Activated naive CD4-positive, alpha-beta T cell treated with anti-CD3 and anti-CD28 coated beads, Interleukin-2, amount 50 U/mL, for 24 hours (primary cell): Measurements from ENCODE around the gene LIN28B.

Source experiments
- H3K27ac Mint-ChIP-seq: one replicate; pipeline ENCODE4 v1.8.0; 2021; ENCODE audit warnings: mild to moderate bottlenecking, mixed read lengths
- H3K27me3 Mint-ChIP-seq: one replicate; pipeline ENCODE4 v1.8.0; 2021; ENCODE audit warnings: mixed read lengths
- H3K36me3 Mint-ChIP-seq: one replicate; pipeline ENCODE4 v1.8.0; 2021; ENCODE audit warnings: mixed read lengths
- H3K4me1 Mint-ChIP-seq: one replicate; pipeline ENCODE4 v1.8.0; 2021; ENCODE audit warnings: mixed read lengths
- H3K4me3 Mint-ChIP-seq: one replicate; pipeline ENCODE4 v1.8.0; 2021; ENCODE audit warnings: mild to moderate bottlenecking, mixed read lengths
- H3K9me3 Mint-ChIP-seq: one replicate; pipeline ENCODE4 v1.8.0; 2021; ENCODE audit warnings: mixed read lengths

LIN28B gene

DNA sequence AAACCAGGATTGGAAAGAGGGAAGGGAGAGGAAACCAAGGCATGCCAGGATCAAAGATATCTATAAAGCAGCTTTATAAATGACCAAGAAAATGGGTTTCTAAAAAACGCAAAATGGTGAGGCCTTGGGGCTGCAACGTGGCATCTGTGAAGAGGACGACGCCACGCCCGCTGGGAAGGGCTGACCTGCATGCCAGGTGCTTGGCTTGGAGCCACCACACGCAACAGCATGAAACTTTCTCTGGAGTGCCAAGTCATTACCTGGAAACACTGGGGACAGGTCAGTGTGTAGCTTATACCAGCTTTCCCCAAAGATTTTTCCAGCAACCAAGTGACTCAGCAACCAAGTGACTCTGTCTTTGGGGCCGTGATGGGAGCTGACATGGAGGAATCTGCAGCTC, 140.4 kb downstream of the LIN28B start:
- Mint-ChIP-seq H3K4me1 (no peaks in the 10 kb centered on the region), H3K36me3 (no peaks in the 10 kb centered on the region), H3K9me3 (no peaks in the 10 kb centered on the region), H3K27me3 (no peaks in the 10 kb centered on the region), H3K27ac (no peak overlapping the region), H3K4me3 (no peak overlapping the region)

DNA sequence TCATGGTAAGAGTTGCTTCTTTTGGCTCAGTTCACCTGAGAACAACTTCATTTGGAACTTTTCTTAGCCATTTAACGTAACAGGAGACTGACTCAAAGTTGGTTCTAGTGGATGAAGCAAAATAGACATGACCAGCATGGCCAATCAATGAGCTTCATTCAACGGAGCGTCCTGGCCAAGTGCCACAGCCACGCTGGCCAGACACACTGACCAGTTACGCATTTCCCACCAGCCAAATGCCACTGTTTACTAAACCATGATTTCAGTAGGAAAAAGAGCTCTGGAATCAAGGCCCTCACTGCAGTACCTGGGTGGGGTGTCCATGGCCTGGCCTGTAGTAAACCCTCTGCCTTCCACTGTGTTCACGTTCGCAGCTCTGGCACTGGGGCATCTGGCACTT, 142.5 kb downstream of the LIN28B start:
- Mint-ChIP-seq H3K36me3 (no peaks in the 10 kb centered on the region), H3K27me3 (peaks cover 2% of the 10 kb centered on the region), H3K4me3 (no peak overlapping the region), H3K9me3 (no peaks in the 10 kb centered on the region), H3K27ac (no peak overlapping the region), H3K4me1 (no peaks in the 10 kb centered on the region)

- Mint-ChIP-seq H3K9me3 (no peaks in the 10 kb centered on the region), H3K27ac (no peak overlapping the region)
Measured at GRCh38 chr6:105102186-105102585, 145.3 kb downstream of the LIN28B start.

GRCh38 chr6:105105094-105105493, 148.2 kb downstream of the LIN28B start:
- H3K27me3 Mint-ChIP-seq, result peaks cover 15% of the 10 kb centered on the region
- H3K27ac Mint-ChIP-seq, result no peak overlapping the region
- H3K36me3 Mint-ChIP-seq, result no peaks in the 10 kb centered on the region
- H3K4me3 Mint-ChIP-seq, result no peak overlapping the region
- no peaks in the 10 kb centered on the region for H3K4me1 Mint-ChIP-seq
- no peaks in the 10 kb centered on the region for H3K9me3 Mint-ChIP-seq

More at GRCh38 chr6:105102186-105102585, 145.3 kb downstream of the LIN28B start:
- H3K36me3 Mint-ChIP-seq, result no peaks in the 10 kb centered on the region
- no peaks in the 10 kb centered on the region for H3K4me1 Mint-ChIP-seq
- H3K4me3 Mint-ChIP-seq, result no peak overlapping the region
- peaks cover 6% of the 10 kb centered on the region for H3K27me3 Mint-ChIP-seq

DNA sequence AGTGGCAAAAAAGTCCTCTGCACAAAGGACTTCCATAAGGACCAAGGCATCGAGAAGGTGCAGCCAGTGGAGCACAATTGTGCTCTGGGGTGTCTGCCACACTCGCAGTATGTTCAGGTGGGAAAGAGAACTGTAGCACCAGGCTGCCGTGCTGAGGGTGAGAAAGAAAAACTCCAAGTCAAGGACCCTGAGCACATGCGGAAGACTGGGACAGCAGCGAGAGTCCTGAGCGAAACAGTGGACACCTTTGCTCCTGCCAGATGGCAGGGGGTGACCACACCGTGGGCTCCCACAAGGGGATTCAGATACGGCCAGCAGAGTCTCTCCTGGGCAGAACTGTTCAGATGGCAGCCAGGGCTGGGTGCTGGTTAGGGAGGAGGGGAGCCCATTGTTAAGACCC, 149.4 kb downstream of the LIN28B start:
- H3K4me3 Mint-ChIP-seq, result no peak overlapping the region
- no peaks in the 10 kb centered on the region for H3K9me3 Mint-ChIP-seq
- H3K36me3 Mint-ChIP-seq, result no peaks in the 10 kb centered on the region
- no peak overlapping the region for H3K27ac Mint-ChIP-seq
- H3K27me3 Mint-ChIP-seq, result peaks cover 15% of the 10 kb centered on the region
- no peaks in the 10 kb centered on the region for H3K4me1 Mint-ChIP-seq

- peaks cover 15% of the 10 kb centered on the region for H3K27me3 Mint-ChIP-seq
- no peaks in the 10 kb centered on the region for H3K36me3 Mint-ChIP-seq
- H3K4me1 Mint-ChIP-seq, result no peaks in the 10 kb centered on the region
- no peaks in the 10 kb centered on the region for H3K9me3 Mint-ChIP-seq
- no peak overlapping the region for H3K27ac Mint-ChIP-seq
- no peak overlapping the region for H3K4me3 Mint-ChIP-seq
Measured at GRCh38 chr6:105107207-105107606, 150.3 kb downstream of the LIN28B start.

DNA sequence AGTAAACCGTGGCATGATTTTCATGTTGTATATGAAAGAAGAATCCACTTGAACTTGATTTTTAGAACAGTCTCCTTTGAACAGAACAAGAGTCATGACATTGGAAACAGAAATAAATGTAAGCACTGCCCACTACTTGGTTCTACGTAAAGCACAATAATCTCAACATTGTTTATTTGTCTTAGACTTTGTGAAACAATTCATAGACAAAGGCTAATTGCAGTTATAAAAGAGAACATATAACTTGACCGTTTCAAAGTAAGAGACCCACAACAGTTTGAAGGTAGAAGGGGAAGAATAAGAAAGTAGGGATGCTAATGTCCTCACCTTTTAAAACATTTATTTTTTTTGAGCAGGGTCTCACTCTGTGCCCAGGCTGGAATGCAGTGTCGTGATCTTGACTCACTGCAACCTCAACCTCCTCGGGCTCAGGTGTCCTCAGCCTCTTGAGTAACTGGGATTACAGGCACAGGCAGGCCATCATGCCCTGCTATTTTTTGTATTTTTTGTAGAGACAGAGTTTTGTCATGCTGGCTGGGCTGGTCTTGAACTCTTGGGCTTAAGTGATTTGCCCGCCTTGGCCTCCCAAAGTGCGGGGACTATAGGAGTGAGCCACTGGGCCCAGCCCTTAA, 151.8 kb downstream of the LIN28B start:
- H3K4me3 Mint-ChIP-seq, result no peak overlapping the region
- H3K4me1 Mint-ChIP-seq, result no peaks in the 10 kb centered on the region
- H3K27ac Mint-ChIP-seq, result no peak overlapping the region
- H3K9me3 Mint-ChIP-seq, result no peaks in the 10 kb centered on the region
- H3K36me3 Mint-ChIP-seq, result no peaks in the 10 kb centered on the region
- H3K27me3 Mint-ChIP-seq, result peaks cover 15% of the 10 kb centered on the region

- Mint-ChIP-seq H3K4me1 (no peaks in the 10 kb centered on the region), H3K27ac (no peak overlapping the region), H3K4me3 (no peak overlapping the region), H3K27me3 (peaks cover 13% of the 10 kb centered on the region), H3K36me3 (no peaks in the 10 kb centered on the region), H3K9me3 (no peaks in the 10 kb centered on the region)
Measured at GRCh38 chr6:105109955-105110895, 153.3 kb downstream of the LIN28B start.

- Mint-ChIP-seq H3K4me3 (no peak overlapping the region), H3K4me1 (no peaks in the 10 kb centered on the region), H3K36me3 (no peaks in the 10 kb centered on the region), H3K27me3 (peaks cover 11% of the 10 kb centered on the region), H3K9me3 (no peaks in the 10 kb centered on the region), H3K27ac (no peak overlapping the region)
Measured at GRCh38 chr6:105111105-105111504, 154.2 kb downstream of the LIN28B start.

- Mint-ChIP-seq H3K4me1 (no peaks in the 10 kb centered on the region), H3K4me3 (no peak overlapping the region), H3K27me3 (peaks cover 14% of the 10 kb centered on the region), H3K36me3 (no peaks in the 10 kb centered on the region), H3K27ac (no peak overlapping the region), H3K9me3 (no peaks in the 10 kb centered on the region)
Measured at GRCh38 chr6:105111871-105112270, 155.0 kb downstream of the LIN28B start.

- no peaks in the 10 kb centered on the region for H3K4me1 Mint-ChIP-seq
- H3K9me3 Mint-ChIP-seq, result no peaks in the 10 kb centered on the region
- H3K36me3 Mint-ChIP-seq, result no peaks in the 10 kb centered on the region
- H3K27ac Mint-ChIP-seq, result no peak overlapping the region
- no peak overlapping the region for H3K4me3 Mint-ChIP-seq
- H3K27me3 Mint-ChIP-seq, result peaks cover 14% of the 10 kb centered on the region
Measured at GRCh38 chr6:105112577-105112976, 155.7 kb downstream of the LIN28B start.

GRCh38 chr6:105113422-105113821, 156.5 kb downstream of the LIN28B start:
- Mint-ChIP-seq H3K9me3 (no peaks in the 10 kb centered on the region), H3K36me3 (no peaks in the 10 kb centered on the region), H3K4me1 (no peaks in the 10 kb centered on the region), H3K4me3 (no peak overlapping the region), H3K27ac (no peak overlapping the region), H3K27me3 (peaks cover 12% of the 10 kb centered on the region)

- H3K4me1 Mint-ChIP-seq, result no peaks in the 10 kb centered on the region
- no peaks in the 10 kb centered on the region for H3K36me3 Mint-ChIP-seq
- H3K4me3 Mint-ChIP-seq, result no peak overlapping the region
- no peak overlapping the region for H3K27ac Mint-ChIP-seq
- peaks cover 9% of the 10 kb centered on the region for H3K27me3 Mint-ChIP-seq
- no peaks in the 10 kb centered on the region for H3K9me3 Mint-ChIP-seq
Measured at GRCh38 chr6:105116150-105116549, 159.2 kb downstream of the LIN28B start.

DNA sequence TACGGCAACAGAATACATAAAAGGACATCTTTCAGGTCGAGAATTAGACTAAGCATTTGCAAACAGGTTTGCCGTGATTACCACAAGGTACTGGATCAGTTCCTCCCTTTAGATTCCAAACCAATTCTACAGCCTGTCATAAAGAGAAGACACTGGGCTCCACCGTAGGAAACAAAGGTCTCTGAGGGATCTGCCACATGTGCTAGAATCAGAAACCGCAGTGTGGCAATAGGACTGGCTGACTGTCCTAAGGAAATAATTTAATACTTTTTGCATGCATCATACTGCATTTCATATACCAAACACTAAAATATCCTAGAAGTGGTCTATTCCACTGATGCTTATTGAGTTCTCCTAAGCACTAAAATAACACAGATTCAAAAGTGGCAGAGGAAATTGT, 163.7 kb downstream of the LIN28B start:
- Mint-ChIP-seq H3K36me3 (no peaks in the 10 kb centered on the region), H3K9me3 (no peaks in the 10 kb centered on the region), H3K4me1 (no peaks in the 10 kb centered on the region), H3K27me3 (peaks cover 10% of the 10 kb centered on the region), H3K4me3 (no peak overlapping the region), H3K27ac (no peak overlapping the region)

GRCh38 chr6:105121981-105122380, 165.1 kb downstream of the LIN28B start:
- H3K27me3 Mint-ChIP-seq, result peaks cover 5% of the 10 kb centered on the region
- H3K9me3 Mint-ChIP-seq, result no peaks in the 10 kb centered on the region
- no peaks in the 10 kb centered on the region for H3K4me1 Mint-ChIP-seq
- H3K27ac Mint-ChIP-seq, result no peak overlapping the region
- H3K4me3 Mint-ChIP-seq, result no peak overlapping the region
- H3K36me3 Mint-ChIP-seq, result no peaks in the 10 kb centered on the region

GRCh38 chr6:105122717-105123116, 165.8 kb downstream of the LIN28B start:
- no peaks in the 10 kb centered on the region for H3K9me3 Mint-ChIP-seq
- no peak overlapping the region for H3K4me3 Mint-ChIP-seq
- no peaks in the 10 kb centered on the region for H3K4me1 Mint-ChIP-seq
- H3K27ac Mint-ChIP-seq, result no peak overlapping the region
- H3K27me3 Mint-ChIP-seq, result peaks cover 5% of the 10 kb centered on the region
- no peaks in the 10 kb centered on the region for H3K36me3 Mint-ChIP-seq
